MM.1S (cell line): ENCODE results near the gene PTCH2.

ENCODE experiments used
- EZH2 ChIP-seq: fragments of 300-600 bp; sonication (generic); optimal IDR thresholded peaks from 2 replicates; pipeline ENCODE3; 2017; ENCODE audit warnings: low read depth, mild to moderate bottlenecking, antibody characterized with exemption, low read length, mixed read lengths
- TF ChIP-seq, protein P1 (sequence below): fragments of 300-600 bp; sonication (generic); IDR thresholded peaks from 2 replicates; pipeline ENCODE4 v1.5.1; 2016; ENCODE audit warnings: antibody characterized with exemption, low read length, mixed read lengths

DNA sequence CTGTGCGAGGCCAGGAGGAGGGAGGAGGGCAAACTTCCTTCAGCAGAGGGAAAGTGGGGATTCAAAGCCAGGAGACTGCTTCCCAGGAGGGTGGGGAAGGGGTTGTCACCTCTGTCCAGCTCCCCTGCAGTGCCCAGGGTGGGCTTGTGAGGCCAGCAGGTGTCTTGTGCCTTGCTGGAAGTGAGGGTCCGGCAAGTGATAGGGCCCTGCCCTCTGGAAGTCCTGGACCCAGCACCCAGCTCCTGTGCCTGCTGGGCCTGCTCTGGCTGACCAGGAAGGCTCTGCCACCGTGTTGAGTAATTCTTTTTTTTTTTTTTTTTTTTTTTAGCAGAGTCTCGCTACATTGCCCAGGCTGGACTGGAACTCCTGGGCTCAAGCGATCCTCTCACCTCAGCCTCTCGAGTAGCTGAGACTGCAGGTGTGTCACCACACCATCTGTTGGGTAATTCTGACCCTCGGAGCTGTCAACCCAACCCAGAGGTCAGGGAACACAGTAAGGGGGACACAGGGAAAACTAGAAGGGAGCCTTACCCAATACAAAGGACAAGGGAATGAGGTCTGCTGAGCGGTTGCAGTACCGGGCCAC, 56.1 kb downstream of the PTCH2 start:
- no peak for TF ChIP-seq EZH2
- TF ChIP-seq, protein P1, sequence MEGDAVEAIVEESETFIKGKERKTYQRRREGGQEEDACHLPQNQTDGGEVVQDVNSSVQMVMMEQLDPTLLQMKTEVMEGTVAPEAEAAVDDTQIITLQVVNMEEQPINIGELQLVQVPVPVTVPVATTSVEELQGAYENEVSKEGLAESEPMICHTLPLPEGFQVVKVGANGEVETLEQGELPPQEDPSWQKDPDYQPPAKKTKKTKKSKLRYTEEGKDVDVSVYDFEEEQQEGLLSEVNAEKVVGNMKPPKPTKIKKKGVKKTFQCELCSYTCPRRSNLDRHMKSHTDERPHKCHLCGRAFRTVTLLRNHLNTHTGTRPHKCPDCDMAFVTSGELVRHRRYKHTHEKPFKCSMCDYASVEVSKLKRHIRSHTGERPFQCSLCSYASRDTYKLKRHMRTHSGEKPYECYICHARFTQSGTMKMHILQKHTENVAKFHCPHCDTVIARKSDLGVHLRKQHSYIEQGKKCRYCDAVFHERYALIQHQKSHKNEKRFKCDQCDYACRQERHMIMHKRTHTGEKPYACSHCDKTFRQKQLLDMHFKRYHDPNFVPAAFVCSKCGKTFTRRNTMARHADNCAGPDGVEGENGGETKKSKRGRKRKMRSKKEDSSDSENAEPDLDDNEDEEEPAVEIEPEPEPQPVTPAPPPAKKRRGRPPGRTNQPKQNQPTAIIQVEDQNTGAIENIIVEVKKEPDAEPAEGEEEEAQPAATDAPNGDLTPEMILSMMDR: no peak
